CD14-positive monocyte (primary cell): ENCODE measurements around the gene G6PC2. TPM values are rescaled to one million over a fixed set of nuclear protein-coding genes. Genes with fewer than 3 reads are reported as not detected.

ENCODE experiments used
- DNase-seq, 3 donors: peaks; one replicate each; pipeline ENCODE4 v3.0.0-alpha.2; 2011 to 2022
- H2AFZ ChIP-seq: 2 replicates; pipeline ENCODE4 v1.6.0; 2012; ENCODE audit warnings: mild to moderate bottlenecking, low read depth, low read length, inconsistent platforms; ENCODE audit not compliant: insufficient read depth, poor library complexity, severe bottlenecking
- H3K27ac ChIP-seq, 2 donors: 1 replicate in 1 of 2; 2 replicates in 1 of 2; pipeline ENCODE4 v1.5.1; 2012 to 2013; ENCODE audit warnings: low read length in 2 of 2, control low read depth in 1 of 2, inconsistent platforms in 1 of 2, low read depth in 1 of 2, mild to moderate bottlenecking in 1 of 2
- H3K27me3 ChIP-seq, 2 donors: one replicate each; pipeline versions ENCODE4 v1.6.0 to v1.6.1; 2011 to 2013; ENCODE audit warnings: low read length in 2 of 2; ENCODE audit not compliant: control insufficient read depth in 2 of 2, insufficient read depth in 2 of 2
- H3K36me3 ChIP-seq, 2 donors: replicated peaks in 1 of 2; 1 replicate in 1 of 2; 2 replicates in 1 of 2; pipeline versions ENCODE4 v1.5.1 to v1.6.1; 2012 to 2013; ENCODE audit warnings: low read length in 2 of 2, control low read depth in 1 of 2, inconsistent platforms in 1 of 2, mild to moderate bottlenecking in 1 of 2; ENCODE audit not compliant: insufficient read depth in 2 of 2, control insufficient read depth in 1 of 2
- H3K4me1 ChIP-seq, 2 donors: 1 replicate in 1 of 2; 2 replicates in 1 of 2; pipeline versions ENCODE4 v1.5.1 to v1.6.1; 2012 to 2013; ENCODE audit warnings: low read length in 2 of 2, control low read depth in 1 of 2, inconsistent platforms in 1 of 2, mild to moderate bottlenecking in 1 of 2, moderate library complexity in 1 of 2; ENCODE audit not compliant: insufficient read depth in 2 of 2, control insufficient read depth in 1 of 2
- H3K4me2 ChIP-seq: replicated peaks from 2 replicates; pipeline ENCODE3; 2012; ENCODE audit warnings: low read length, moderate library complexity, mild to moderate bottlenecking; ENCODE audit not compliant: poor library complexity, severe bottlenecking; ENCODE audit errors: extremely low read depth
- H3K4me3 ChIP-seq, 3 experiments: fragments of 200-600 bp in 1 of 3; sonication (generic) in 1 of 3; replicated peaks in 1 of 3; 1 replicate in 2 of 3; 2 replicates in 1 of 3; pipeline ENCODE4 v1.5.1; 2011 to 2013; ENCODE audit warnings: low read length in 3 of 3, mild to moderate bottlenecking in 3 of 3, control low read depth in 2 of 3, low read depth in 2 of 3, inconsistent platforms in 1 of 3, moderate library complexity in 1 of 3
- H3K79me2 ChIP-seq: 2 replicates; pipeline ENCODE4 v1.6.0; 2012; ENCODE audit warnings: mild to moderate bottlenecking, control low read depth, inconsistent platforms, low read length, moderate library complexity; ENCODE audit not compliant: insufficient read depth
- H3K9ac ChIP-seq: 2 replicates; pipeline ENCODE4 v1.6.0; 2017; ENCODE audit warnings: low read length, mild to moderate bottlenecking; ENCODE audit not compliant: insufficient read depth, poor library complexity, severe bottlenecking
- H3K9me3 ChIP-seq, 2 donors: replicated peaks in 1 of 2; 1 replicate in 1 of 2; 2 replicates in 1 of 2; pipeline versions ENCODE4 v1.5.1 to v1.6.1; 2012 to 2013; ENCODE audit warnings: low read length in 2 of 2, control low read depth in 1 of 2; ENCODE audit not compliant: control insufficient read depth in 1 of 2, insufficient read depth in 1 of 2
- H4K20me1 ChIP-seq: 2 replicates; pipeline ENCODE4 v1.6.0; 2012; ENCODE audit warnings: mild to moderate bottlenecking, low read length, control low read depth, moderate library complexity; ENCODE audit not compliant: insufficient read depth
- H3K27ac Mint-ChIP-seq, 7 donors: one replicate each; pipeline ENCODE4 v1.8.0; 2020; ENCODE audit warnings: mild to moderate bottlenecking in 7 of 7, mixed read lengths in 7 of 7, moderate library complexity in 6 of 7, inconsistent platforms in 2 of 7
- H3K27me3 Mint-ChIP-seq, 3 donors: one replicate each; pipeline ENCODE4 v1.8.0; 2021 to 2022; ENCODE audit warnings: low read depth in 3 of 3, mild to moderate bottlenecking in 3 of 3, mixed read lengths in 3 of 3, moderate library complexity in 3 of 3, inconsistent platforms in 1 of 3
- H3K36me3 Mint-ChIP-seq, 2 donors: one replicate each; pipeline ENCODE4 v1.8.0; 2020; ENCODE audit warnings: mixed read lengths in 2 of 2, inconsistent platforms in 1 of 2, mild to moderate bottlenecking in 1 of 2
- H3K4me1 Mint-ChIP-seq: one replicate; pipeline ENCODE4 v1.8.0; 2020; ENCODE audit warnings: mild to moderate bottlenecking, mixed read lengths
- H3K4me3 Mint-ChIP-seq, 2 donors: one replicate each; pipeline ENCODE4 v1.8.0; 2020; ENCODE audit warnings: mild to moderate bottlenecking in 2 of 2, mixed read lengths in 2 of 2, moderate library complexity in 1 of 2
- H3K9me3 Mint-ChIP-seq, 7 donors: one replicate each; pipeline ENCODE4 v1.8.0; 2020 to 2022; ENCODE audit warnings: mixed read lengths in 7 of 7, mild to moderate bottlenecking in 6 of 7, moderate library complexity in 6 of 7, inconsistent platforms in 2 of 7
- CTCF ChIP-seq: fragments of 200-600 bp; IDR thresholded peaks from one replicate; pipeline ENCODE4 v1.8.0; 2022; ENCODE audit warnings: antibody characterized with exemption, mild to moderate bottlenecking
- WGBS: methylation state at CpG from one replicate; pipeline ENCODE4 v1.1.5; 2013; ENCODE audit warnings: missing lambda C conversion rate; ENCODE audit not compliant: insufficient coverage; 5-methylcytosine and 5-hydroxymethylcytosine counted together
- intact Hi-C, 2 donors: fragments of 100-400 bp; cut with micrococcal nuclease; formaldehyde crosslinking; loops; one replicate each; pipeline versions ENCODE4 v1.15.0 to v1.15.1; 2023
- polyA plus RNA-seq, 3 donors: library from polyadenylated mRNA; depleted of rRNA in 1 of 3; unstranded in 2 of 3; stranded (reverse) in 1 of 3; fragments of 300-500 nt in 2 of 3; fragments of >200 nt in 1 of 3; fragmentation: Illumina TruSeq in 2 of 3; gene quantifications; 1 replicate in 2 of 3; 2 replicates in 1 of 3; pipeline ENCODE4 v1.2.3, GENCODE V29; 2012 to 2021

G6PC2 gene
- polyA plus RNA-seq, 3 donors, result not detected

- Mint-ChIP-seq H3K9me3 (peaks cover 23 to 38% (median 28%) of the 10 kb centered on the region in 7 donors), H3K27ac (no peak overlapping the region), H3K4me3 (no peak overlapping the region), H3K4me1 (no peaks in the 10 kb centered on the region), H3K36me3 (peaks cover 2 to 8% of the 10 kb centered on the region in 2 donors), H3K27me3 (no peaks in the 10 kb centered on the region)
- no CpG with 5 or more reads among the region's 1 CpG for WGBS
- H2AFZ ChIP-seq, result no peak overlapping the region
- no peak for DNase-seq
- no peak overlapping the region for H3K27ac ChIP-seq
- H3K4me2 ChIP-seq, result no peak overlapping the region
- H3K9me3 ChIP-seq, result peaks cover 8 to 10% of the 10 kb centered on the region in 2 donors
- H4K20me1 ChIP-seq, result no peaks in the 10 kb centered on the region
- H3K27me3 ChIP-seq, result no peaks in the 10 kb centered on the region
- no peaks in the 10 kb centered on the region for H3K79me2 ChIP-seq
- no peak for TF ChIP-seq CTCF
- no peaks in the 10 kb centered on the region for H3K36me3 ChIP-seq
- no peak overlapping the region for H3K9ac ChIP-seq
- intact Hi-C loops, result no loop called here
- H3K4me3 ChIP-seq, result no peak overlapping the region
- no peaks in the 10 kb centered on the region for H3K4me1 ChIP-seq
Measured at GRCh38 chr2:168952424-168952823, 51.3 kb downstream of the G6PC2 start.

- H3K36me3 ChIP-seq, result no peaks in the 10 kb centered on the region
- H2AFZ ChIP-seq, result no peak overlapping the region
- H3K79me2 ChIP-seq, result no peaks in the 10 kb centered on the region
- Mint-ChIP-seq H3K9me3 (peaks cover 23 to 38% (median 28%) of the 10 kb centered on the region in 7 donors), H3K27ac (no peak overlapping the region), H3K4me1 (no peaks in the 10 kb centered on the region), H3K4me3 (no peak overlapping the region), H3K36me3 (peaks cover 2 to 8% of the 10 kb centered on the region in 2 donors), H3K27me3 (no peaks in the 10 kb centered on the region)
- no peaks in the 10 kb centered on the region for H4K20me1 ChIP-seq
- H3K9me3 ChIP-seq, result peaks cover 8 to 10% of the 10 kb centered on the region in 2 donors
- intact Hi-C loops, result no loop called here
- no peaks in the 10 kb centered on the region for H3K4me1 ChIP-seq
- H3K4me2 ChIP-seq, result no peak overlapping the region
- H3K9ac ChIP-seq, result no peak overlapping the region
- DNase-seq, result no peak
- no peaks in the 10 kb centered on the region for H3K27me3 ChIP-seq
- H3K27ac ChIP-seq, result no peak overlapping the region
- TF ChIP-seq CTCF, result no peak
- no peak overlapping the region for H3K4me3 ChIP-seq
Measured at GRCh38 chr2:168954256-168954655, 53.2 kb downstream of the G6PC2 start.
